Activated T-helper 17 cell treated with anti-CD3 and anti-CD28 coated beads, Interleukin-2, amount 50 U/mL, for 72 hours (primary cell): ENCODE measurements around the gene CLCN5. TPM values are rescaled to one million over a fixed set of nuclear protein-coding genes. Genes with fewer than 3 reads are reported as not detected.

Experiments used
- ATAC-seq: fragments of 150-1000 bp; cut with Tn5 transposase; replicated peaks from 2 replicates; pipeline ENCODE4 v1.10.0; 2021; ENCODE audit warnings: mild to moderate bottlenecking, moderate library complexity
- H3K27ac Mint-ChIP-seq: one replicate; pipeline ENCODE4 v1.8.0; 2022; ENCODE audit warnings: mixed read lengths
- H3K27me3 Mint-ChIP-seq: one replicate; pipeline ENCODE4 v1.8.0; 2022; ENCODE audit warnings: mixed read lengths
- H3K36me3 Mint-ChIP-seq: one replicate; pipeline ENCODE4 v1.8.0; 2022; ENCODE audit warnings: low read depth, mild to moderate bottlenecking, mixed read lengths
- H3K4me1 Mint-ChIP-seq: one replicate; pipeline ENCODE4 v1.8.0; 2022; ENCODE audit warnings: mixed read lengths
- H3K4me3 Mint-ChIP-seq: one replicate; pipeline ENCODE4 v1.8.0; 2022; ENCODE audit warnings: mild to moderate bottlenecking, mixed read lengths
- H3K9me3 Mint-ChIP-seq: one replicate; pipeline ENCODE4 v1.8.0; 2022; ENCODE audit warnings: mixed read lengths
- total RNA-seq, 2 donors: library from RNA; stranded (reverse); gene quantifications; one replicate each; pipeline ENCODE4 v1.2.3, GENCODE V29; 2022

The CLCN5 gene
- total RNA-seq, 2 donors from 2014 or later: 3.1 to 4.3 TPM

DNA sequence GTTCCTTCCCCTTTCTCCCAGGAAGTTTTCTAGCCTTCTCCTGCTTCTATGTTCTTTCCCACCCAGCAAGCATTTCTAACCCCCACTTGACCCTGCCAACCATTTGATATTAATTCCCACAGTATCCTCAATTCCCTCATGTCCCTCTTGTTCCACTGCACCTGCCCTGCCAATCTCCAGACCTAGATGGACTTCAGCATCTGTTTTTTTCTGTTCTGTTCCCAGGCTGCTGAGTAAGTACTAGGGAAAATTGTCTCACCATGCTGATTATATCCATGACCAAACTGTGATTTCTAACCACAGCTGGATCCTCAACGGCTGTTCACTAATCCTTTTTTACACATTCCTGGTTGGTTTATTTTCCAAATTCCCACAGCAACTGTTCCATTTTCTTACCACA is 37.7 kb downstream of the CLCN5 start:
- H3K4me3 Mint-ChIP-seq: no peak overlapping the region
- H3K36me3 Mint-ChIP-seq: no peaks in the 10 kb centered on the region
- H3K4me1 Mint-ChIP-seq: no peaks in the 10 kb centered on the region
- no peak for ATAC-seq
- H3K27me3 Mint-ChIP-seq: no peaks in the 10 kb centered on the region
- H3K27ac Mint-ChIP-seq: no peak overlapping the region
- no peaks in the 10 kb centered on the region for H3K9me3 Mint-ChIP-seq

DNA sequence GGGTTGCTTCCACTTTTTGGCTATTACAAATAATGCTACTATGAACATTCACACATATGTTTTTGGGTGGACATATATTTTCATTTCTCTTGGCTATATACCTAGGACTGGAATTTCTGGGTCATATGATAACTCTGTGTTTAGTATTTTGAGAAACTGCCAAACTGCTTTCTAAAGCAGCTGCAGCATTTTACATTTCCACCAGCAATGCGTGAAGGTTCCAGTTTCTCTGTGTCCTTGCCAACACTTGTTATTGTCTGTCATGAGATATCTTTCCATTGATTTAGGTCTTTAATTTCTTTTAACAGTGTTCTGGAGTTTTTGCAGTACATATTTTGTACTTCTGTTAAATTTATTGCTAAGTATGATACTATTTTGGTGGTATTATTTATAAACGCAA is 48.3 kb downstream of the CLCN5 start:
- no peaks in the 10 kb centered on the region for H3K9me3 Mint-ChIP-seq
- H3K27ac Mint-ChIP-seq: no peak overlapping the region
- no peaks in the 10 kb centered on the region for H3K4me1 Mint-ChIP-seq
- H3K27me3 Mint-ChIP-seq: no peaks in the 10 kb centered on the region
- H3K4me3 Mint-ChIP-seq: no peak overlapping the region
- ATAC-seq: no peak
- H3K36me3 Mint-ChIP-seq: no peaks in the 10 kb centered on the region

DNA sequence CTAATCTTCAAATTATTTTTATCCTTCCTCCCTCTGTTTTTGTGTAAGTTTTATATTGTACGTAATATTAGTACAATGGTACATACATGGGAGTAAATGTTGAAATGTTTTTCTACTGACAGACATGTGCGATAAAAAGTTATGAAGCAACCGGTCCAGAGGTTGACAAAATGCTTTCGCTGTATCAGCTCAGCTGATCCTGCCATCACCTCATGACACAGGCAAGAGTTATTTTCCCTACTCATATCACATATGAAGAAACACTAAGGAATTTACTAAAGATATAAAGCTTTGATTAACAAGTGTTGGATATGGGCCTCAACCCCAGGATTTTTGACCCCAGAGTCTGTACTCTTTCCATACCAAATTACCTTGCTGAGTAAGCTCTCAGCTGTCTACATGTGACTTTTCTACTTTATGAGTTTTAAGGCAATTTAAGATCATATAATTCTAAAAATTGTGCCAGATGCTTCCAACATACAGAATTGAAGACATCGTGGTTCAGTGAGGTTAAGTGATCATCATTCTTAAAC is 50.0 kb downstream of the CLCN5 start:
- no peaks in the 10 kb centered on the region for H3K4me1 Mint-ChIP-seq
- H3K27ac Mint-ChIP-seq: no peak overlapping the region
- no peak overlapping the region for H3K4me3 Mint-ChIP-seq
- no peaks in the 10 kb centered on the region for H3K27me3 Mint-ChIP-seq
- ATAC-seq: no peak
- no peaks in the 10 kb centered on the region for H3K36me3 Mint-ChIP-seq
- H3K9me3 Mint-ChIP-seq: no peaks in the 10 kb centered on the region

DNA sequence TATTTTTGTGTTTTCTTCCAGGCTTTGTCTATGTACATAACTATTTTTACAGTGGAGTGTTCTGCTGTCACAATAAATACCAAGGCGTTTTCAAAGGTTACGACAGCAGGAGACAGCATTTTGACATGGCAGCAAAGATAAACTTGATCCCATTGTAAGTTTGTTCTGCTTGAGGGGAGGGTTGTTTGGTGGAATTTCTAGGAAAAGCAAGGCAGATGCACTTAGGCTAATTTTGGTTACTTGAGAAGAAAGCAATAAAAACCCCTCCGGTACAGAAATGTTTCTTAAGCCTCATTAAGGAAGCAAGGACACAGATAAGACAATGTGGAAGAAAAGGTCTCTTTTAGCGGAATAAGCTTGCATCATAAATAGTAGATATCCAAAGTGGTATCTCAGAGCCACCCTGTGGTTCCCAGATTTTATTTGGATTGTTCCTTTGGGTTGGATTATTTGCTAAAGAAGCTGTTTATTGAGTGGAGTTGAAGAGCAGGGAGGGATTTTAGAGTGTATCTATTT is 54.3 kb downstream of the CLCN5 start:
- Mint-ChIP-seq H3K4me3 (no peak overlapping the region), H3K4me1 (no peaks in the 10 kb centered on the region), H3K9me3 (no peaks in the 10 kb centered on the region), H3K27me3 (no peaks in the 10 kb centered on the region), H3K36me3 (no peaks in the 10 kb centered on the region), H3K27ac (no peak overlapping the region)
- no peak for ATAC-seq

DNA sequence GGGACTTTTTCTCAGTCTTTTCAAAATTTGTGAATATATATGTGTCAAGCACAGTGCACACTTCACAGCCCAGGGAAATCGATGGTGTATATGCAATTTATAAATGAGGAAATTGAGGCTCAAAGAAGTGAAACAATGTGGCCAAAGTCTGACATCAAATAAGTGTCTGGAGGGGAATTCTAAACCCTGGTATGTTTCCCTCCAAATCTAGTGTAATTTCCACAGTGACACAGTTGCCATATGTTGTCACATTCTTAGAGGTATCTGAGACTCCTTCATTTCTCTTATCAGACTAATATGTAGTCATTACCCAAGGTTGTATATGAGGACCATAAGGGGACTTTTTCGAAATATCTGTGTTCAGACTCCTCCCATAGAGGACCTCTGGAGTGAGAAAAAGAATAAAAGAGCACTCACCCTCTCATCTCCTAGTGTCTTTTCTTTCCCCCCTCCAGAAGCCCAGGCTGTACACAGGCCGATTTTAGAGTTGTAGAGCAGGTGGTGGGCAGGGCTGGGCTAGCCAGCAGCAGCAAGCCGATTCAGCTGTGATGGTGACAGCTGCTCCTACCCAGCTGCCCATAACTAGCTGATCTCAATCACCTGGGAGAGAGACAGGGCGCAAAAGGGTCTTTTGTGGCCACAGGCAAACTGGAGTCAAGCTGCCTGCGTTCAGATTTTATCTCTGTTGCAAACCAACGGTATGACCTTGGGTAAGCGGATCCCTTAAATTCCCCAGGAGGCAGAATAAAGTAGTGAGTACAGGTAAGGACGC is 55.1 kb downstream of the CLCN5 start:
- Mint-ChIP-seq H3K9me3 (no peaks in the 10 kb centered on the region), H3K27me3 (no peaks in the 10 kb centered on the region), H3K4me1 (no peaks in the 10 kb centered on the region), H3K36me3 (no peaks in the 10 kb centered on the region), H3K4me3 (no peak overlapping the region), H3K27ac (no peak overlapping the region)
- no peak for ATAC-seq

DNA sequence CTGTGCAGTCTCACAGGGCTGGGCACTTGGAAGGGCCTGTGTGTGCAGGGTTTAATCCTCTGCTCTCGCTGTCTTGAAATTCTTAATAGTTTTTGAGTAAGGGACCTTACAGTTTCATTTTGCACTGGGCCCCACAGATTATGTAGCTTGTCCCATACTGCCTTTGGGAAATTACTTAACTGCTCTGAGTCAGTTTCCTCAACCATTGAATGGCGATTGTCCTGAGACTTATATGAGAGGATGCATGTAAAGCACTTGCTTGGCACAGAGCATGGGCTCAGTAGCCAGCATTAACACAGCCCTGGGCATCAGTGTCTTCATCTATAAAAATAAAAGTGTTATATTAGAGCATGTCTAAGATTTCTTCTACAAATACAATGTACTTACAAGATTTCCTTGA is 55.8 kb downstream of the CLCN5 start:
- Mint-ChIP-seq H3K4me1 (no peaks in the 10 kb centered on the region), H3K4me3 (no peak overlapping the region), H3K36me3 (no peaks in the 10 kb centered on the region), H3K9me3 (no peaks in the 10 kb centered on the region), H3K27me3 (no peaks in the 10 kb centered on the region), H3K27ac (no peak overlapping the region)
- ATAC-seq: no peak

DNA sequence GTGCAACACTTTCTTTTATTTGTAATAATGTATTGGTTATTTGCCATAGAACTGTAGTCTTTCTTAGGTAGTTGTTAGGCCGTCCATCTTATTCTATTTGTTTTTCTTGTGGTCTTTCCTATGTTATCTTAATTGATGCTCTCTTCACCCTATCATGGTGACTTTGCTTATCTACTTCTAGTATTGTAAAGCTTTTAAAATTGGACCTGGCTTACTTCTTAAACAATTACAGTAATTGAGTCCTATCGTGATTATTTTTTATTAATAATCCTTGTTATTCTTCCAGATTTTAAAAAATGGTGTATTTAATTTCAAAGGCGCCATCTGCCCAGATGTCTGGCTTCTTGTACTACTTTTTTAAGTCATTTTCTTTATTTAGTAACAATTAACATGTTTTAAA is 63.7 kb downstream of the CLCN5 start:
- no peaks in the 10 kb centered on the region for H3K4me1 Mint-ChIP-seq
- no peak overlapping the region for H3K4me3 Mint-ChIP-seq
- no peak for ATAC-seq
- H3K36me3 Mint-ChIP-seq: no peaks in the 10 kb centered on the region
- no peaks in the 10 kb centered on the region for H3K27me3 Mint-ChIP-seq
- H3K9me3 Mint-ChIP-seq: no peaks in the 10 kb centered on the region
- no peak overlapping the region for H3K27ac Mint-ChIP-seq

DNA sequence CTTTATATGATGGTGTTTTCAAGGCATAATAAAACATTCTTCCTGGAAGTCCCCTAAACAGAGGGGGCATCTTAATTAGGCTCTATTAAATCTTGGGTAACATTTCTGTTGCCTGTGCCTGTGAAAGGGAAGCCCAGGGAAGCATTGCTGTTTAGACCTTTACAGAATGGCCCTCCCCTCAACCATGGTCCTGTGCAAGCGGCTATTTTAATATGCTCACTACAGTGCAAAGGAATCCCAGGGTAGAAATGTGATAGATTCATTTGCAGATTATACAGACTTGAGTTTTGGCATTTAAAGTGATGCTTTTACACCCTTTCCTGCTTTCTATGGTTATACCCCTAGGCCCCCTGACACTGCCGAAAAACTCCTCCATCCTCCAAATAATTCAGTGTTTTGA is 65.3 kb downstream of the CLCN5 start:
- H3K27me3 Mint-ChIP-seq: no peaks in the 10 kb centered on the region
- no peak overlapping the region for H3K27ac Mint-ChIP-seq
- H3K4me1 Mint-ChIP-seq: no peaks in the 10 kb centered on the region
- no peak overlapping the region for H3K4me3 Mint-ChIP-seq
- ATAC-seq: no peak
- H3K9me3 Mint-ChIP-seq: no peaks in the 10 kb centered on the region
- H3K36me3 Mint-ChIP-seq: no peaks in the 10 kb centered on the region

DNA sequence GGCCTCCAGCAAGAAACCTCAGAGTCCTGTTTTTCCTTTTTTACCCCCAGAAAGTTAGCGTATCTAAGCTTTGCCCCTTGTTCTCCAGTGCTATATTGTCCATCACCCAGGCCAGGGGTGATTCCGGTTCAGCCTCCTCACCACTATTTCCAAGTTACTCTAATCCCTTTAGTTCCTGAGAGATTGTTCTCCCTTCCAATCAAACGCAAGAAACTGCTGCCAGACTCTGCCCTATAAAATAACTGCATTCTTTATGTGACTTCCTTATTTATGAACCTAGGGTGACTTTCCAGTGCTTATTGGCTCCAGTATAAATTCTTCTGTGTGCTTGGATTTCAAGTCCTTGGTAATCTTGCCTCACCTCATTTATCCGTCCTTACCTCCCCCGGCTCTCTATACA is 65.7 kb downstream of the CLCN5 start:
- Mint-ChIP-seq H3K36me3 (no peaks in the 10 kb centered on the region), H3K9me3 (no peaks in the 10 kb centered on the region), H3K27me3 (no peaks in the 10 kb centered on the region), H3K27ac (no peak overlapping the region), H3K4me3 (no peak overlapping the region), H3K4me1 (no peaks in the 10 kb centered on the region)
- no peak for ATAC-seq

DNA sequence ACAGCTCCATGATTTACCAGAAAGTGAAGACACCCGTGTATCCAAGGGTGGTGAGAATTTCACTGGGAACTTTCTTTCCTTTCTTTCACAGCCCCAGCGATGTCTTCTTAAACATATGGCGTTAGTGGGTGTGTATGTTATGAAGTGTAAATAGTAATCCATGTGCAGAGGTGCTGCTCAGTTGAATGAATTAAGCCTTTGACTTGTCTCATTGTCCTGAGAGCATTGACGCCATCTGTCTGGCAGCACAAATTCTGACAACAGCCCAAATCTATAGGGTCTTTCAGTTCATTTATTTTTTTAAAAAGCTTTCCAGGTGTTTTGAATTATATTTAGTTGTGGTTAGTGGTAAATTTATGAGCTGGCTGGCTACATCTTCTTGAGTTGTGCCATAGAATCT is 69.4 kb downstream of the CLCN5 start:
- H3K9me3 Mint-ChIP-seq: no peaks in the 10 kb centered on the region
- H3K4me3 Mint-ChIP-seq: no peak overlapping the region
- no peak overlapping the region for H3K27ac Mint-ChIP-seq
- no peaks in the 10 kb centered on the region for H3K4me1 Mint-ChIP-seq
- no peaks in the 10 kb centered on the region for H3K27me3 Mint-ChIP-seq
- no peak for ATAC-seq
- H3K36me3 Mint-ChIP-seq: no peaks in the 10 kb centered on the region

DNA sequence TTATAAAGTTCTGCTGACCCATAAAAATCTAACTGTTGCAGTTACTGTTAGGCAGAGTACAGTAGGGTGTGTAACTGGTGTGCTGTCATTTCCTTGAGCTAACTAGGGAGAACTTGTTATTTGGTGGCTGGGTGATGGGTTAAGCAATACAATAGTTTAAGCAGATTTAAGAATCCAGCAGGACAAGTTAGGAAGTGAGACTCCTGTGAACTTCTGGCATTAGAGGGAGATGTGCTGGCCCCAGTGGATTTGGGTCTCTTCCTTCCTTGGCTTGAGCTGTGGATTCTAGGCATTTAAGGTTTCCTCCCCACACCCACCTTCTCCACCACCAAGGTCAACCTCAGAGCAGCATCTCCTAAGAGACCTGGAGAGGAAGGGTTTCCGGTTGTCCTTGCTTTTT is 70.5 kb downstream of the CLCN5 start:
- no peak overlapping the region for H3K27ac Mint-ChIP-seq
- no peak for ATAC-seq
- no peaks in the 10 kb centered on the region for H3K27me3 Mint-ChIP-seq
- no peak overlapping the region for H3K4me3 Mint-ChIP-seq
- no peaks in the 10 kb centered on the region for H3K36me3 Mint-ChIP-seq
- no peaks in the 10 kb centered on the region for H3K4me1 Mint-ChIP-seq
- no peaks in the 10 kb centered on the region for H3K9me3 Mint-ChIP-seq

DNA sequence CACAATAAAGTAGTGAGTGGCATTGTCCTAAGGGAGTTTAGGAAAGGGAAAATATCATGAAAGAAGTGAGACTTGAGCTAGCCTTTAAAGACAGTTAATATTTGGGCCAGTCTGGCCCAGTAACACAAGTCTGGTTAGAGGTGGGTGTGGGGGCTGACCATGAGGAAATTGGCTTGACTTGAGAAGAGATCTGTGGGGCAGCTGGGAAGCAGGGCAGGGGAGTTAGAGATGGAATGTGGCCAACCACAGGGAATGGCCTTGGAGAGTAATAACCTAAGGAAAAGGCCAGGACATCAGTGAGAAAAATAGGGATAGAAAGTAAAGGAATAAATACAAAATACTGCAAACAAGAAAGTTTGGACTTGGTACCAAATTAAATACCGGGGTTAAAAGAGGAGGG is 71.3 kb downstream of the CLCN5 start:
- Mint-ChIP-seq H3K27ac (no peak overlapping the region), H3K27me3 (no peaks in the 10 kb centered on the region), H3K4me3 (no peak overlapping the region), H3K36me3 (no peaks in the 10 kb centered on the region), H3K4me1 (no peaks in the 10 kb centered on the region), H3K9me3 (no peaks in the 10 kb centered on the region)
- no peak for ATAC-seq

DNA sequence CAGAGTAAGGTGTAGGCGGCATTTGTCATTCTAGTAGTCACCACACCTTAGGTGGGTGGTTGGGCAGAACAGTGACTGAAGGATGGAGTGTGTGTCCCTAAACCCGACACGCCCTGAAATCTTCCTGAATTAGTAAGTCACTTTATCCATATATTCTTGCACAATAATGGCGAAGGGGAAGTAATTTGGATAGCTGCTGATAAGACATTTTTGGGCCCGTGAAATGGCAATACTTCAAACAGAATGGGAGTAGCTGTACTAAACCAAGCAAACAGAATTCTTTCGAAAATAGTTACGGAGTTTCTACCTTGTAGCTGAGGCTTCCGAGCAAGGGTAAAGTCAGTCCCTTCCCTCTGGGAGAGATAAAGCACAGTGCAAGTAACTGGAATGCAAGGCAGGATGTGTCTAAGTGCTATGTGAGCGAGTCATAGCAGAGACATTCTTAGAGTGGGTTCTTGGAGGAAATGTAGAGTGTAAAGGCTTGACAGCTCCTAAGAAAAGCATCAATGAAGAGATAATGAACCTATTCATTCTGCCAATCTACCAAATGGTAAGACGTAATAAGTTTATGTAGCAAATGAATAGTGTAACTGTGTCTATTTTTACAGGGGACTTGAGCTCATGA is 72.8 kb downstream of the CLCN5 start:
- Mint-ChIP-seq H3K27ac (no peak overlapping the region), H3K9me3 (no peaks in the 10 kb centered on the region)

DNA sequence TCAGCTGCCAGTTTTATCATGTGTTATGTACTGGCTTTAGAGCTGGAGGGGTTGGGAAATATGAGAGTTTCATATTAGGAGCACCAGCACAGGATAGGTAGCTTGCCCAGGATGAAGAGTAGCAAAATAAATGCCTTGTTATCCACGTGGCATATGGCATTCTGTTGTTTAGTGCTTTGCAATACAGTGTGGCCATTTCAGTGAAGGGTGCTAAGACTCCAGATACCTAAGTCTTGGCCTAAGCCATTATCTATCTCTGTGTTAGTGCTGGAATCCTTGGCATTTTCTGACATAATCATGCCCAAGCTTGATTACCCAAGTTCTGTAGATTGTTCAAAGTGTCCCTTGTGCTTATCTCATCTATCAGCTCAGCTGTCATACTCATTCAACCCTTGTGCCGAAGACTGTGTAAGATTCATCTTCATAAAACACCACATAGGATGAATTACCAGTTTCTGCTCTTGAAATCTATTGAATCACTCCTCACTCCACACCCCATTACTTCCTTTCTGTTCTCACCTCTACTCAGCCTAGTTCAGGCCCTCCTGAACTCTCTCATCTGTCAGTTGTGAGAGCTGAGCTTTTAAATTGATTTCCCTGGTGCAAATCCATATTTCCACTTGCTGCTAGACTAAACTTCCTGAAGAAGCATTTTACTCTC is 73.5 kb downstream of the CLCN5 start:
- H3K4me3 Mint-ChIP-seq: no peak overlapping the region
- no peak for ATAC-seq
- H3K9me3 Mint-ChIP-seq: no peaks in the 10 kb centered on the region
- H3K36me3 Mint-ChIP-seq: no peaks in the 10 kb centered on the region
- H3K4me1 Mint-ChIP-seq: no peaks in the 10 kb centered on the region
- H3K27ac Mint-ChIP-seq: no peak overlapping the region
- H3K27me3 Mint-ChIP-seq: no peaks in the 10 kb centered on the region

More for the DNA sequence above, 72.8 kb downstream of the CLCN5 start:
- H3K4me3 Mint-ChIP-seq: no peak overlapping the region
- H3K4me1 Mint-ChIP-seq: no peaks in the 10 kb centered on the region
- H3K27me3 Mint-ChIP-seq: no peaks in the 10 kb centered on the region
- no peak for ATAC-seq
- H3K36me3 Mint-ChIP-seq: no peaks in the 10 kb centered on the region

DNA sequence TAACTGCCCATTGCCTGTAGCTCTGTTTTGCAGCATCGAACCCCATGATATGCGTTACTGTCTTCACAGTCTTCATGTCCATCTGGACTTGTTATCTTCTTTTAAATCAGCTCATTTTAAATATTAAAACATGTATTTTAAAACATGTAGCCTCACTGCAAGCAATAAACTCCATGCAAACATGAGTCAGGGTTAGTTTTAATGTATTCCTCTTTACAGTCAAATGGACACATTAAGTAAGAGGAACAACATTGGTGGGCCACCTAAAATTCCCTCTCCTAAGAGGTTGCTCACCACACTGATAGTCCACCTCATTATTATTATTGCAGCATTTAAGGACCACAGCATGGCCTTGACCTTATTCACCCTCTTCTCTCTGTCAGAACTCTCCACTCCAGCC is 74.1 kb downstream of the CLCN5 start:
- Mint-ChIP-seq H3K27ac (no peak overlapping the region), H3K4me1 (no peaks in the 10 kb centered on the region), H3K4me3 (no peak overlapping the region), H3K27me3 (no peaks in the 10 kb centered on the region), H3K36me3 (no peaks in the 10 kb centered on the region), H3K9me3 (no peaks in the 10 kb centered on the region)
- no peak for ATAC-seq
